HEK293 (cell line): ENCODE results near the gene THRA.

Experiments used
- BCL11A ChIP-seq: fragments of 450-650 bp; formaldehyde crosslinking; IDR thresholded peaks from 2 replicates; pipeline ENCODE4 v1.5.1; 2016; ENCODE audit warnings: low read depth, missing biosample characterization, missing genetic modification characterization
- CTCF ChIP-seq: fragments of 450-650 bp; formaldehyde crosslinking; IDR thresholded peaks from 2 replicates; pipeline ENCODE4 v1.5.1; 2016; ENCODE audit warnings: missing biosample characterization, missing genetic modification characterization
- INSM2 ChIP-seq: fragments of 450-650 bp; formaldehyde crosslinking; IDR thresholded peaks from 2 replicates; pipeline ENCODE4 v1.5.1; 2016; ENCODE audit warnings: missing biosample characterization, missing genetic modification characterization
- MZF1 ChIP-seq: fragments of 450-650 bp; formaldehyde crosslinking; IDR thresholded peaks from 2 replicates; pipeline ENCODE4 v1.5.1; 2017; ENCODE audit warnings: missing biosample characterization, missing genetic modification characterization, borderline replicate concordance
- OVOL3 ChIP-seq: fragments of 450-650 bp; formaldehyde crosslinking; IDR thresholded peaks from 2 replicates; pipeline ENCODE4 v1.5.1; 2016; ENCODE audit warnings: missing biosample characterization, missing genetic modification characterization
- REST ChIP-seq: fragments of 450-650 bp; formaldehyde crosslinking; IDR thresholded peaks from 2 replicates; pipeline ENCODE4 v1.5.1; 2016; ENCODE audit warnings: missing biosample characterization, missing genetic modification characterization
- ZFP69B ChIP-seq: fragments of 450-650 bp; formaldehyde crosslinking; IDR thresholded peaks from 2 replicates; pipeline ENCODE4 v1.5.1; 2016; ENCODE audit warnings: missing biosample characterization, missing genetic modification characterization
- ZNF112 ChIP-seq: fragments of 450-650 bp; formaldehyde crosslinking; IDR thresholded peaks from 2 replicates; pipeline ENCODE4 v1.5.0; 2017; ENCODE audit warnings: missing biosample characterization, missing genetic modification characterization
- ZNF274 ChIP-seq, 2 experiments: fragments of 200-500 bp in 1 of 2; fragments of 450-650 bp in 1 of 2; sonication (Bioruptor generic) in 1 of 2; formaldehyde crosslinking in 1 of 2; IDR thresholded peaks; 2 replicates each; pipeline versions ENCODE4 v1.5.1 to v1.6.1; 2014 to 2016; ENCODE audit warnings: borderline replicate concordance in 1 of 2, inconsistent platforms in 1 of 2, low read length in 1 of 2, missing biosample characterization in 1 of 2, missing genetic modification characterization in 1 of 2
- ZNF561 ChIP-seq: fragments of 450-650 bp; IDR thresholded peaks from 2 replicates; pipeline ENCODE4 v1.5.1; 2018; ENCODE audit warnings: missing biosample characterization, missing genetic modification characterization, borderline replicate concordance
- ZNF571 ChIP-seq: fragments of 450-650 bp; formaldehyde crosslinking; IDR thresholded peaks from 2 replicates; pipeline ENCODE4 v1.5.0; 2017; ENCODE audit warnings: missing biosample characterization, missing genetic modification characterization
- ZNF664 ChIP-seq: fragments of 450-650 bp; formaldehyde crosslinking; IDR thresholded peaks from 2 replicates; pipeline ENCODE4 v1.5.1; 2016; ENCODE audit warnings: missing biosample characterization, missing genetic modification characterization
- ZNF830 ChIP-seq: fragments of 450-650 bp; IDR thresholded peaks from 2 replicates; pipeline ENCODE4 v1.5.0; 2018; ENCODE audit warnings: missing biosample characterization, missing genetic modification characterization, low read depth, mild to moderate bottlenecking, moderate library complexity
- ZSCAN30 ChIP-seq: fragments of 450-650 bp; IDR thresholded peaks from 2 replicates; pipeline ENCODE4 v1.5.1; 2018; ENCODE audit warnings: missing biosample characterization, mild to moderate bottlenecking, missing genetic modification characterization, moderate library complexity

- TF ChIP-seq CTCF (tag by site-specific recombination) (no peak), ZNF561 (tag by site-specific recombination) (no peak), OVOL3 (tag by site-specific recombination) (no peak), BCL11A (tag by site-specific recombination) (no peak), ZNF664 (no peak), ZNF571 (tag by site-specific recombination) (no peak), INSM2 (tag by site-specific recombination) (no peak), ZSCAN30 (no peak), REST (tag by site-specific recombination) (no peak), MZF1 (tag by site-specific recombination) (no peak), ZFP69B (tag by site-specific recombination) (no peak), ZNF112 (tag by site-specific recombination) (no peak), ZNF830 (no peak), ZNF274 (IDR thresholded peaks at IDR 0.05; ENCODE audit: low read length) (no peak), ZNF274 (tag by site-specific recombination; IDR thresholded peaks at IDR 0.05; ENCODE audit: borderline replicate concordance) (no peak)
Measured at GRCh38 chr17:40115101-40115436, 52.3 kb downstream of the THRA start.
